K562 (cell line): Measurements from ENCODE around the gene UBE2J2. TPM values are rescaled to one million over a fixed set of nuclear protein-coding genes. Genes with fewer than 3 reads are reported as not detected.

Source experiments
- BRD4 ChIP-seq: fragments of 200-600 bp; sonication (generic); IDR thresholded peaks from 2 replicates; pipeline ENCODE4 v1.6.1; 2017; ENCODE audit warnings: inconsistent platforms
- CHAMP1 ChIP-seq: fragments of 450-650 bp; IDR thresholded peaks from 2 replicates; pipeline ENCODE4 v1.6.1; 2016; ENCODE audit warnings: mild to moderate bottlenecking
- COPS2 ChIP-seq: fragments of 450-650 bp; conservative IDR thresholded peaks from 2 replicates; pipeline ENCODE4 v1.6.1; 2016; ENCODE audit warnings: mild to moderate bottlenecking, moderate library complexity
- ETV6 ChIP-seq, 3 experiments: fragments of 150-350 bp in 1 of 3; sonication (generic) in 1 of 3; formaldehyde crosslinking in 1 of 3; IDR thresholded peaks; 2 replicates each; pipeline versions ENCODE4 v1.6.1 to v1.8.0; 2014 to 2022; ENCODE audit warnings: borderline replicate concordance in 2 of 3, low read depth in 2 of 3, antibody characterized with exemption in 1 of 3, low read length in 1 of 3, mild to moderate bottlenecking in 1 of 3, missing genetic modification reagents in 1 of 3
- FOXA3 ChIP-seq, 2 experiments: fragments of 450-650 bp in 1 of 2; sonication (generic) in 1 of 2; formaldehyde crosslinking; IDR thresholded peaks in 1 of 2; conservative IDR thresholded peaks in 1 of 2; 2 replicates each; pipeline versions ENCODE4 v1.4.0 to v1.8.0; 2020 to 2022; ENCODE audit warnings: mild to moderate bottlenecking in 2 of 2, missing genetic modification reagents in 1 of 2
- ID3 ChIP-seq, 2 experiments: fragments of 250-450 bp in 1 of 2; fragments of 450-650 bp in 1 of 2; sonication (Bioruptor Pico) in 1 of 2; IDR thresholded peaks; 2 replicates each; pipeline versions ENCODE4 v1.6.1 to v1.8.0; 2016 to 2021; ENCODE audit warnings: mild to moderate bottlenecking in 2 of 2, moderate library complexity in 2 of 2, missing compliant biosample characterization in 1 of 2, missing genetic modification characterization in 1 of 2
- IRF2 ChIP-seq: sonication (generic); formaldehyde crosslinking; IDR thresholded peaks from 2 replicates; pipeline ENCODE4 v1.8.1; 2022; ENCODE audit warnings: mild to moderate bottlenecking, missing genetic modification reagents
- L3MBTL2 ChIP-seq: fragments of 450-650 bp; IDR thresholded peaks from 2 replicates; pipeline ENCODE4 v1.6.1; 2016; ENCODE audit warnings: mild to moderate bottlenecking, moderate library complexity
- NR2C2 ChIP-seq, 2 experiments: fragments of 200-800 bp in 1 of 2; sonication (Bioruptor generic) in 1 of 2; sonication (generic) in 1 of 2; formaldehyde crosslinking in 1 of 2; IDR thresholded peaks; 2 replicates each; pipeline versions ENCODE4 v1.6.1 to v1.8.0; 2016 to 2022; ENCODE audit warnings: mild to moderate bottlenecking in 1 of 2, missing compliant biosample characterization in 1 of 2, missing genetic modification characterization in 1 of 2, missing genetic modification reagents in 1 of 2
- PML ChIP-seq: IDR thresholded peaks from 2 replicates; pipeline ENCODE4 v1.6.1; 2012; ENCODE audit warnings: low read length, inconsistent platforms
- POLR2B ChIP-seq: fragments of 450-650 bp; IDR thresholded peaks from 2 replicates; pipeline ENCODE4 v1.6.1; 2018; ENCODE audit warnings: low read depth; ENCODE audit not compliant: partially characterized antibody
- SMARCA4 ChIP-seq: fragments of 450-650 bp; IDR thresholded peaks from 2 replicates; pipeline ENCODE4 v1.6.1; 2016
- SREBF1 ChIP-seq: fragments of 150-350 bp; IDR thresholded peaks from 2 replicates; pipeline ENCODE4 v1.6.1; 2014; ENCODE audit warnings: antibody characterized with exemption, low read depth, low read length, borderline replicate concordance
- TARDBP ChIP-seq: fragments of 450-650 bp; IDR thresholded peaks from 2 replicates; pipeline ENCODE4 v1.6.1; 2016
- ZBTB7A ChIP-seq: IDR thresholded peaks from 2 replicates; pipeline ENCODE4 v1.6.1; 2011; ENCODE audit warnings: low read depth, mild to moderate bottlenecking, low read length, moderate library complexity, borderline replicate concordance; ENCODE audit not compliant: control insufficient read depth
- ZC3H11A ChIP-seq: IDR thresholded peaks from 2 replicates; pipeline ENCODE4 v1.6.1; 2012; ENCODE audit warnings: low read depth, low read length, improper control_type of control experiment
- ZNF589 ChIP-seq: fragments of 200-800 bp; sonication (Bioruptor generic); IDR thresholded peaks from 2 replicates; pipeline ENCODE4 v1.6.1; 2016; ENCODE audit warnings: low read depth, missing genetic modification characterization, missing compliant biosample characterization
- ZNF668 ChIP-seq: fragments of 250-450 bp; sonication (Bioruptor Pico); IDR thresholded peaks from 2 replicates; pipeline ENCODE4 v1.8.0; 2022; ENCODE audit warnings: mild to moderate bottlenecking, inconsistent platforms
- ZNF740 ChIP-seq, 3 experiments: fragments of 200-800 bp in 1 of 3; sonication (Bioruptor generic) in 1 of 3; sonication (generic) in 1 of 3; formaldehyde crosslinking in 1 of 3; IDR thresholded peaks; 2 replicates each; pipeline versions ENCODE4 v1.6.1 to v1.8.0; 2016 to 2022; ENCODE audit warnings: mild to moderate bottlenecking in 2 of 3, missing compliant biosample characterization in 2 of 3, missing genetic modification characterization in 2 of 3, missing genetic modification reagents in 1 of 3
- polyA plus RNA-seq, 8 experiments: library from polyadenylated mRNA; depleted of rRNA in 4 of 8; stranded (reverse) in 5 of 8; unstranded in 3 of 8; fragments of >200 nt; fragmentation: Nextera tagmentation in 2 of 8; fragmentation: Illumina TruSeq in 1 of 8; extraction: Ambion mirVana in 2 of 8; extraction: Trizol in 1 of 8; gene quantifications; 2 replicates each; pipeline versions ENCODE4 v1.2.1 to v1.2.3, GENCODE V29; 2011 to 2014; ENCODE audit warnings: inconsistent platforms in 1 of 8, missing spikeins in 1 of 8
- total RNA-seq, 7 experiments: library from RNA; depleted of rRNA in 6 of 7; stranded (reverse); fragments of >200 nt in 6 of 7; fragmentation: Illumina TruSeq in 2 of 7; extraction: Trizol in 2 of 7; gene quantifications; 2 replicates each; pipeline versions ENCODE4 v1.2.1 to v1.2.3, GENCODE V29; 2011 to 2021; ENCODE audit warnings: low replicate concordance in 1 of 7
- TF ChIP-seq, protein P1 (sequence below): fragments of 450-650 bp; IDR thresholded peaks from 2 replicates; pipeline ENCODE4 v1.6.1; 2016; ENCODE audit warnings: borderline replicate concordance

The UBE2J2 gene
- total and polyA plus RNA-seq, 9 of the 15 experiments (the other 6 are each of a cell fraction or from before 2014, with no cell fraction given) = 0.93 to 112 (median 75.5) TPM

- TF ChIP-seq CHAMP1 (no peak), L3MBTL2 (peak; percentile 98), ETV6 (IDR thresholded peaks at IDR 0.05; ENCODE audit: borderline replicate concordance in 1 of 2, low read depth in 2 of 2, low read length in 1 of 2) (no peak), ETV6 (CRISPR knock-in tag; IDR thresholded peaks at IDR 0.05; ENCODE audit: borderline replicate concordance) (peak; percentile 92; the same call in 1 of the 2 replicates), ZNF589 (CRISPR knock-in tag) (peak; percentile 80), ID3 (CRISPR knock-in tag; IDR thresholded peaks at IDR 0.05) (no peak), ID3 (tag; IDR thresholded peaks at IDR 0.05) (peak; percentile 79; the same call in 1 of the 2 replicates), SMARCA4 (no peak), ZNF668 (CRISPR knock-in tag) (peak; percentile 87; the same call in 1 of the 2 replicates), ZNF740 (CRISPR knock-in tag; IDR thresholded peaks at IDR 0.05) (no peak), ZNF740 (tag; IDR thresholded peaks at IDR 0.05) (peak in 1 of 2 experiments; percentile 82; a peak in 1 of 4 replicates), COPS2 (no peak), BRD4 (no peak), ZC3H11A (no peak), PML (no peak), TARDBP (no peak), IRF2 (peak; percentile 79), ZBTB7A (0 out of 2 replicates have a peak, but pooled peaks have one; percentile 13), POLR2B (no peak), NR2C2 (CRISPR knock-in tag; IDR thresholded peaks at IDR 0.05) (peak; percentile 83), NR2C2 (tag; IDR thresholded peaks at IDR 0.05) (peak; percentile 95), FOXA3 (CRISPR knock-in tag; conservative IDR thresholded peaks at IDR 0.05 in 1 of 2, IDR thresholded peaks at IDR 0.05 in 1 of 2) (peak in 1 of 2 experiments; percentile 51; a peak in 1 of 4 replicates), SREBF1 (no peak)
- TF ChIP-seq, protein P1, sequence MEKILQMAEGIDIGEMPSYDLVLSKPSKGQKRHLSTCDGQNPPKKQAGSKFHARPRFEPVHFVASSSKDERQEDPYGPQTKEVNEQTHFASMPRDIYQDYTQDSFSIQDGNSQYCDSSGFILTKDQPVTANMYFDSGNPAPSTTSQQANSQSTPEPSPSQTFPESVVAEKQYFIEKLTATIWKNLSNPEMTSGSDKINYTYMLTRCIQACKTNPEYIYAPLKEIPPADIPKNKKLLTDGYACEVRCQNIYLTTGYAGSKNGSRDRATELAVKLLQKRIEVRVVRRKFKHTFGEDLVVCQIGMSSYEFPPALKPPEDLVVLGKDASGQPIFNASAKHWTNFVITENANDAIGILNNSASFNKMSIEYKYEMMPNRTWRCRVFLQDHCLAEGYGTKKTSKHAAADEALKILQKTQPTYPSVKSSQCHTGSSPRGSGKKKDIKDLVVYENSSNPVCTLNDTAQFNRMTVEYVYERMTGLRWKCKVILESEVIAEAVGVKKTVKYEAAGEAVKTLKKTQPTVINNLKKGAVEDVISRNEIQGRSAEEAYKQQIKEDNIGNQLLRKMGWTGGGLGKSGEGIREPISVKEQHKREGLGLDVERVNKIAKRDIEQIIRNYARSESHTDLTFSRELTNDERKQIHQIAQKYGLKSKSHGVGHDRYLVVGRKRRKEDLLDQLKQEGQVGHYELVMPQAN = no peak
Measured at GRCh38 chr1:1232208-1232795, 41.4 kb downstream of the UBE2J2 start, which contains the start of gene B3GALT6 (continued).
